ENCODE data around the gene CERK.

GRCh38 chr22:46659791-46660186 is 78.3 kb downstream of the CERK start:
- TF ChIP-seq GATA2 (IDR thresholded peaks at IDR 0.05; ENCODE audit: low read depth, low read length) = no peak
- no peak for TF ChIP-seq GATA3 (IDR thresholded peaks at IDR 0.05; ENCODE audit: low read depth, low read length)
